Activated CD4-positive, CD25-positive, alpha-beta regulatory T cell (primary cell): ENCODE measurements around the gene VTN.

Source experiments
- DNase-seq, 4 experiments: peaks; one replicate each; lab custom pipeline; 2025; lab: John Stamatoyannopoulos, UW

The VTN gene

GRCh38 chr17:28368915-28369683, 1.0 kb downstream of the VTN start:
- no peak for DNase-seq

GRCh38 chr17:28368306-28368831, 1.7 kb downstream of the VTN start:
- DNase-seq = no peak

DNA sequence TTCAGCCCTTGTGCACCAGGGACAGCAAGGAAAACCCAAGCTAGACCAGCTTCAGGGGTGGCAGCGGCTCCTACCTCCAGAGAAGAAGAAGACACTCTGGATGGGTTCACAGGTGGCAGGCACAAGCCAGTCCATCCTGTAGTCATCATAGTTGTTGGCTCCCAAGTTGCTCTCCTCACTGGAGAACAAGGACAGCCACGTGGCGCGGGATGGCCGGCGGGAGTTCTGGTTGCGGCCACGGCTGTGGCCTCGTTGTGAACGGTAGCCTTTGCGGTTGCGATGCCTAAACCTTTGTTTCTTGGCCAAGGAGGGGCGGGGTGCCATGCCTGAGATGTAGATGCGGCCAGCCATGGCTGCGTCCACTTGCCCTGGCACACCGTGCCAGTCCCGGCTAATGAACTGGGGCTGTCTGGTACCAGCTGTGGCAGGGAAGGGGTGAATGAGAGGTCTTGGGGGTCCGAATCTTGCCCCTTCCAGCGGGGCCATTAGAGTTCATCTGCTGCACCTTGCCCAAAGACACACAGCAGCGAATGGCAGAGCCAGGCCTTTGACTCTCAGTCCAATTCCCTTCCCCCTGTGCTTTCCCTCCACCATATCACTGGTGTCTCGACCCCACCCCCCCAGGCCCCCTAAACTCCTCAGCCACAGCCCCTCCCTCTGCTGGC, 2.3 kb downstream of the VTN start:
- DNase-seq = no peak

GRCh38 chr17:28366605-28367004, 3.5 kb downstream of the VTN start:
- no peak for DNase-seq

GRCh38 chr17:28365487-28365886, 4.6 kb downstream of the VTN start:
- no peak for DNase-seq

DNA sequence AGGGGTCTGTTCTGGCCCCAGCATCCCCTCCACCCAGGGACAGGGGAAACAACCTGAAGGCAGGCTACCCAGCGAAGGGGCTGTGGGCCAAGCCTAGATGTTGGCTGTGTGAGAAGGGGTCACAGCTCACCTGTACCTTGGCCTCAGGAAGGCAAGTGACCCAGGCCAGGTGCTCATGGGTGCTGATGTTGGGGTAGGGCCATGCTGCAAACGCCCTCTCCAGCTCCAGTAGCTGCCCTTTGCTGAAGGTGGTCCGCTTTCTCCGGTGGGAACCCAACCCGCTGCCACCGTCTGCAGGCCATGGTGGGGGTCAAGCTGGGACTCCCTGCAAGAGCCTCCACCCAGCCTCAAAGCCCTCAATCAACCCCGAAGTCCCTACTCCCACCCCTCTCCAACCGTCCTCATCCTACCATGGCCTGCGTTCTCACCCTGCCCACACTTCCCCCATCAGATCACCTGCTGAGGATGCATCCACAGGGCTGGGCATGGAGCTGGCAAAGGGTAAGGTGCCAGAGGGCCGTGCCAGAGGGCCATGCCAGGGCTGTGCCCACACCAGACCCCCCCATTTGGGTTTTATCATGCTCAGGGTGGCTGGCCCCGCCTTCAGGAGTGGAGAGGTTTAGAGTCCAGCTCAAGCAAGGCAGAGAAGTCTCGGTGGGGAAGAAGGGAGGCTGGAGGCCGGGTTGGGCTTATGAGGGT, 5.3 kb downstream of the VTN start, which contains the start of gene SEBOX:
TSS of gene SEBOX (minus strand) at position 535 of the 699 bp plus-strand sequence. CDS start at position 487, 48 bp downstream.
- DNase-seq = no peak

DNA sequence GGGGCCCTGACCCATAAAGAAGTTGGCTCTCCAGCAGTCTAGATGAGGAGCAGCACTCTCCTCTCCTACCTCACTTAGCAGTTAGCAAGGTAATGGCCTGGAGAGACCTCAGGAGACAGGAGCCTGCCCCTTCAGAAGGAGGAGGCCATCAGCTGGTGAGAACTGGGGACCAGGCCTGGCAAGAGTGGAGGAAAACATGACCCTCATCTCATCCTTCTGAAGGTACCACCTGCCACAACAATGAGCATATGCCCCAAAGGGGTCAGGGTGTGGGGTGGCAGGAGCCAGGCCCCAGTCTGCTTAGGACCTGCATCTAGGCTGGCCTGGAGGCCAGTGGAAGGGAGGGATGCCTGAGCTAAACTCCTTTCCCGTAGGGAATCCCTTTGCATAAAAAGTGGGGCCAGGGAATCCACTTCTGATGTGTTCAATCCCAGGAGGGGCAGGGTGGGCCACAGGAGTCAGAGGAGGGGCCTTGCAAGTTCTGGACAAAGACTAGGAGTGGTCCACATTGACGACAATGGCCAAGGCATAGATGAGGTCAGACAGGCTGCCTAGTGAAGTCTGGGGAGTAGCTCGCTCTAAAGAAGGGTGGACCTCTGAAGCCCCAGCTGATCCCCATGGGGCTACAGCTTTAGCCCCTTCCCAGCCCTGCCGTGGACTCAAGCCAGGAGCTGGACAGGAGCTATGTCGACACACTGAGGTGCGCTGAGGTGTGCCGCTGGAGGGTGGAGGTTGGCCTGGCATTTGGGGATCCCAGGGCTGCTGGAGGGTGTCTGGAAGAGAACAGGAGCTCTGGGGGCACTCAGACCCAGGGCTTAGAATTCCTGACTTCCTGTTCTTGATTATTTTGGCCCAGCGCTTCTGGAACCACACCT, 6.1 kb downstream of the VTN start:
- no peak for DNase-seq

GRCh38 chr17:28363186-28363585, 6.9 kb downstream of the VTN start:
- DNase-seq = no peak

GRCh38 chr17:28357901-28358197, 12.3 kb downstream of the VTN start:
- DNase-seq = no peak

DNA sequence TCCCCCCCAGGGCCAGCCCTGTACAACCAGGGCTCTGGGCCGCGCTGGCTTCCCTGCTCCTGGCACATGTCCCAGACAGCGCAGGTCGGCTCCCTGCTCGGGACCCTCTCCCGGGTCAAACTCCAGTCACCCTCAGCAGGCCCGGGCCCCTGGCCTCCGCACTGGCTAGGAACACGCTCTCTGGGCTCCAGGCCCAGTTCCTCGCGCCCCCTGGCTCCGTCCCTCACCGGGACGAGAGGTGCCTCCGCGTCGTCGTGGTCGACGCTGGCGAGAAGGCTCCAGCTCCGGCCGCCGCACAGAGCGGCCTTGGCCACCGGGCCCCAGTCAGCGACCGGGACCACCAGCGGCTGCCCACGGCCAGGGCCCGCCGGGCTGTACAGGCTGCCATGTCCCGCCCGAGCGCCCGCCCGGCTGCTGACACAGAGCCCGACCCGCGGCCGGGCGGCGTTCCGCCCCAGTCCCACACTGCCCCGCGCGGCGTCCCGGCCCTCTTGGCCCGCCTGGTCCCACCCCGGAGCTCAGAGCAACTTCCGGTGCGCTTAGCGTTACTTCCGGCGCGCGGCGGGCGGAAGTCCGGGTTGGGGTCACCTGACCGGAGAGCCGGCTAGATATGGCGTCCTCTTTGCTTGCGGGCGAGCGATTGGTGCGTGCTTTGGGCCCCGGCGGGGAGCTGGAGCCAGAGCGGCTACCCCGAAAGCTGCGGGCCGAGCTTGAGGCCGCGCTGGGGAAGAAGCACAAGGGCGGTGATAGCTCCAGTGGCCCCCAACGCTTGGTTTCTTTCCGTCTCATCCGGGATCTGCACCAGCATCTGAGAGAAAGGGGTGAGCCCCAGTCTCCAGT, 12.8 kb downstream of the VTN start, which contains the start of gene POLDIP2:
TSS of gene POLDIP2 (minus strand) at position 467 of the 840 bp plus-strand sequence. CDS start at position 388, 79 bp downstream.
- peak; percentile 89 to 95 (median 90) for DNase-seq

DNA sequence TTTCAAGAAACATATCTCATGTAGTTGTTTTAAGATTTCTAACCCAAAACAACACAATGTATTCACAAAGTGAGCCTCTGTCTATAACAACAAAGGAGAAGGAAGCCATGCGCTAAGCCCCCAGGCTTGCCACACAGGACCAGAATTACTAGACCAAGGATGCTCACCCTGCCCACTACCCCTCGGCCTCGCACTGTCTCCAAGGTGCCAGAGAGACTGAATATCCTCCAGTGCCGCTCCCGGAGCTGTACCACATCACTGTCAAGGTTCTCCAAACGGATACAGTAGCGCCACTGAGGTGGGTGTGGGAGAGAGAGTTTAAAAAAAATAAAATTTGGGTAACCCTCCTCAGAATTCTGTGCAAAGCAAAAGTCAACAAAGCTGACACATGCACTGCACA, 19.8 kb downstream of the VTN start:
- DNase-seq = no peak

- DNase-seq = no peak
Measured at GRCh38 chr17:28348979-28349378, 21.1 kb downstream of the VTN start.

- no peak for DNase-seq
Measured at GRCh38 chr17:28347261-28347891, 22.7 kb downstream of the VTN start.

GRCh38 chr17:28346746-28347246, 23.3 kb downstream of the VTN start:
- DNase-seq = no peak

- no peak for DNase-seq
Measured at GRCh38 chr17:28346199-28346580, 23.9 kb downstream of the VTN start.

DNA sequence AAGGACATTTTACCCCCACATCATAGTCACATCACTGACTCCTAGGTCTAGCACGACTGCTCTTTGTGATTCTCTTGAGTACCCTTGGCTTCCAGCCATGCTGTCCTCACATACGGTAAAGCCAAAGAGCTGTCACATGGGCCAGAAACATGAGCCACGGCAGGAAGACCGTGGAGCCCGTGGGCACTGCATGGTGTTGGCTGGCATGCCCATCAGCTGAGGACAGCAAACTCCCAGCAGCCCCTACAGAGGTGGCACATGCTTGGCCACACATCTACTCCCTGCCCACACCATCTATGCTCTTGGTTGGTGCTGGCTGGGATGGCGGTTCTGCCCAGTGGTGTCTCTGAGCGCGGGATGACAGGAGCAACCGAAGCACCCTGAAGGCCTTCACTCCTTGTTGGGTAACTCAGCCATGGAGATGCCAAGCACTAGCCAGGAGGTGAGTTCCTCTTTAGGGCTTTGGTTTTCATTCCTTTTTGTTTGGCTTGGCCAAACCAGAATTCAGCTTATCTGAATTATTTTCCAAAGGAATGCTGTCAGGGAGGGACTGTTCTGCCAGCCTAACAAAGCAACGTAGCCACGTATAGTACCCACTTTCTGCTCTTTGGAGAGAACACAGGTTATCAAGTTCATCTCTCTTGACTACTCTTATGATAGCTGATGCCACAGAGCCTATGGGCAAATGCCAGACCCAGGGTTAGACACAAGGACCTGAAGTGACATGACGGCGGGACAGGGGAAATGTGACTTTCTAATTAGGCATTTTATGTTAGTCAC, 24.5 kb downstream of the VTN start:
- no peak for DNase-seq

DNA sequence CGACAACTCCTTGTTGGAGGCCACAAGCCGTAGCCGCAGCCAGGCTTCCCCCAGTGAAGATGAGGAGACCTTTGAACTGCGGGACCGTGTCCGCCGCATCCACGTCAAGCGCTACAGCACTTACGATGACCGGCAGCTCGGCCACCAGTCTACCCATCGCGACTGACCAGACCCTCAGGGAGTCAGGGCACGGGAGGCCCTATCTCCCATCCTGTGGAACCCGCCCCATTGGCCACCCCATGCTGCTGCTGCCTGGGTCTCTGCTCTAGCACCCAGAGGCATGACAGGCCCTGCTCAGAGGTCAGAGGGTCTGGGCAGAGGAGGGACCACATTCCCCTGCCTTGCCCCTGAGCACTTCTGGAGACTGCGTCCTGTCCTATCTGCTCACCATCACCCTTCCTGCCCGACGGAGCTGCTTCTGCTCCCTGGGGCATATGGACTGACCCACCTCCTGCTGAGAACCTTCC, 25.6 kb downstream of the VTN start:
- DNase-seq = no peak

- DNase-seq = no peak
Measured at GRCh38 chr17:28344011-28344410, 26.1 kb downstream of the VTN start.

- no peak for DNase-seq
Measured at GRCh38 chr17:28343491-28343932, 26.6 kb downstream of the VTN start.
